ENCODE data around the gene OTUD7B.
"Not testable (repeated sequence)": the region's sequence is repeated elsewhere in the genome, so short reads cannot be mapped to it uniquely, and the experiment has no call there.

OTUD7B gene

DNA sequence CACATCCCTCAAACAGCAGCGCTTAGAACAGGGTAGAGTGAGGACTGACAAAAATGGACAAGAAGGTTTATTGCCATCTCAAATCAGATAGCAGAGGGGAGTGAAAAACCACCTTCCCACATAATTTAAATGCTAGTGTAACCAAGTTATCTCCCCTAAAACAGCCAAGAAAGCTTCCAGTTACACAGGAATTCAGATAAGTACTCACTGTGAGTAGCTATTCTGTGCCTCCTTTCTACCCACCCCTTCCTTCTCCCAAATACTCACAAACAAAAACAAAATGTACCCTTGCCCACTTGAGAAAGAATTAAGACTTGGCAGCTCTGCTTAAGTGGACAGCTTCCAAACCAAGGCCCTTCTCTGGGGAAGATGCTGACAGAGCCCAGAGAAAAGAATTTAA lies 9.1 kb downstream of the OTUD7B start:
- no peak for DNase-seq

DNA sequence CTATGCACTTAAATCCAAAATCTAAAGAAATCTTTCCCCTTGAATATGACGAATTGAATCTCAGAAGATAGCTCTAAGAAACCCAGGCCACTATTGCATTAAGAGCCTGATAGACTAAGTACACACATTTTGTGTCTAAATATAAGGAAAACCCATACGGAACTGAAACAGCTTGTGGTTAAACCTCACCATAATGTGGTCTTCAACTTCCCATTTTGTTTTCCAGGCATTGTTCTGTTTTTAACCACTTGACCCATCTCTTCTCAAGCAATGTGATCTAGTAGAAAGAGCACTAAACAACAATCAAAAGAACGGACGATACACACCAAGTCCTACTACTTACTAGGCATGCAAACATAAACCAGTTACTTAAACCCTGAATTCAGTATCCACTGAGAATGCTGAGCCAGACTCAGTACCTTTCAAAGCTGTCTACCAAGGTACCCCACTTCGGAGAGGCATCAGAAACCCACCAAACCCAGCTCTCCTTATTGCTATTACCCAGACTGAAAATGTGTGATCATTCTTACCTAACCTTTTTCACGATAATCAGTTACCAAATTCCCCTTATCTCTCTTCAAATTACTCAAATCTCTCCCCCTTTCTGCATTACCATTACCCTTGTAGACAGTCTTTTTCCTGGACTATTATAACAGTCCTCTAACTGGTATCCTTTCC lies 12.8 kb downstream of the OTUD7B start:
- DNase-seq, result no peak

DNA sequence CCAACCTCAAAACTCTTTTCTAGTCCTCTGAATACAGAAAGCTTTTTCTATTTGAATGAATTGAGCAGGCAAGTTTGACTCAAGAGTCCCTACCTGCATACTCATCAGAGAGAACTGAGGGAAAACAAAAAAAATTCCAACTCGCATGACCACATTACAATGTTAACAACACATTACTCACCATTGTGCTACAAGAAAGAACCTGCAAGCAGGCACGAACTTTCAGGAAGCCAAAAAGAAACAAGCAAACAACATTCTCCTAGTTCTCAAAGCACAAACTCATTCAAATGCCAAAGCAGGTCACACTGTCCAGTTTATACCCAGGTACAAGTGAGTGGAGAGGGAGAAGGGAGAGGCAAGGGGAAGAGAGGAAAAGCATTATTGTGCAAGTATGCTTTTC lies 14.6 kb downstream of the OTUD7B start:
- no peak for DNase-seq

DNA sequence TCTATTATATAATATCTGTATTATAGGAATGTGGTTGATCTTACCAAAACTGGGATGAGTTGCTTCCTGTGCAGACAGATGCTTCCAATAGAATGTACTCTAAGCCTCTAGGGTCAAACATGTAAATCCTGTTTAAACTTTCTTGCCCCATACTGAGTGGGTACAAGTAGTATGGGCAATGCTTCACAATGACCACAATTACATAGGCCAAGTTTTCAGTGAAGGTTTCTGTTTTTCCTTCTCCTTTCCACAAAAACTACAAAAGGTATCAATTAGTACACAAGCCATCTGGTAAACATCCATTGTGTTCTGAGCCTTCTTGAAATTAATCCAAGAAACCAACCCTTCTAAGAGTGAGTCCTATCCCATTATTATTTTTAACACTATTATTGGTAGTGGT lies 16.8 kb downstream of the OTUD7B start:
- no peak for DNase-seq

DNA sequence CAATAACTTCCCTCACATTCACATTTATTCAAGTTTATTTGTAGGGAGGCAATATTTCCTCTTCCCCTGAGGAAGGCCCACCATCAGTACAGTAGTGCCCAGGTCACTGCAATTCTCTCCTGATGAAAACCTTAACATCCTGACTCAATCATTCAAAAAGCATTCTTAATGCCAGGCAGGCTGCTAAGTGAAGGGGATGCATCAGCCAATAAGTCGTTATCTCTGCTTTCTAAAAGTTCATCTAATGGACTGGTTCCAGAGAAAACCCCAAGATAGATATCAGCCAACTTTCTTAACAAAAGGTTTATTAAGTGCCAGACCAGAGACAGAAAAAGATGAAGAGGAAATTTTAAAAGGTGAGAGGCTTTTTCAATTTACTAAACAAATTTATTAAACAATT lies 17.3 kb downstream of the OTUD7B start:
- no peak for DNase-seq

DNA sequence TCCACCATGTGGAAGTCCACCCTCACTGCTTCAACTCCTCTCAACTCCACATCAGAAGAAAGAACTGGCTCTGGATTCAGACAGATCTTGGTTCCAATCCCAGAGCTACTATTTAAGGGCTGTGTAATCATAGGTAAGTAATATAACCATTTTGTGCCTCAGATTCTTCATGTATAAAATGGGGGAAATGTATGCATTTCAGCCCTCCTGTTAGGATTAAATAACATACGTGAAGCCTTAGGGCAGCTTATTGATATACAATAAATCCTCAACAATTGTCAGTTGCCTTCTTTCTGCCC lies 23.3 kb downstream of the OTUD7B start:
- DNase-seq, result no peak

DNA sequence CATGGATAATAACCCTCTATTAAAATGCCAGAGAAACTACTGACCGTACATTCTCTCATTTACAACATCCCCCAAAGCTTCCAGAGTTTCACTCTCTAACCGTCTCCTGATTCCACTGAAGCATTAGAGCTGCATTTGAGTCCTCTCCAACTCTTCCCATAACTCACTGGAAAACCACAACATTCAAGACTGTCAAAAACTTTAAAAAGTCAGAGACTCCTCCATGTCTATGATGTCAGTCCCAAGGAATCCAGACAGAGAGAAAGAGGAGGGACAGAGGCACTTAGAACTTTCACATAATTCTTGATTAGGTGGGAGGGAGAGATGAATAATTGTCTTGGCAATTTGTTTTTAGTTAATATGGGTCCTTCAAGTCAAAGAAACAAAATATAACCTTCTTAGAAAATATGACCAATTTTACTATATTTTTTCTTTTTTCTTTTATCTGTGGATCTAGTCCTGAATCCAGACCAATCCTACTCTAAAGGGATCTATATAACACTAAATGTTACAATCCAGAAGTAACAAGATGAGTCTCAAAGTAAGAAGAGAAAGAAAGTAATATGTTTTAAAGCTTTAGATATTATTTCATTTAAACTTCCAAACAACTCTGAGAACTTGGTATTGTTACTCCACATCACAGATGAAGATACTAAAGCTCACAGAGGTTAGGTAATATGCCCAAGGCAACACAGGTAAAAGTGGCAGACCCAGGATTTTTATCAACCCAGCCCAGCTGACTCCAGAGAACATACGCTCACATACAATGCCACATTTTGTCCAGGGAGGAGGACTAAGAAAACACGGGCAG lies 23.8 kb downstream of the OTUD7B start:
- DNase-seq, result no peak

DNA sequence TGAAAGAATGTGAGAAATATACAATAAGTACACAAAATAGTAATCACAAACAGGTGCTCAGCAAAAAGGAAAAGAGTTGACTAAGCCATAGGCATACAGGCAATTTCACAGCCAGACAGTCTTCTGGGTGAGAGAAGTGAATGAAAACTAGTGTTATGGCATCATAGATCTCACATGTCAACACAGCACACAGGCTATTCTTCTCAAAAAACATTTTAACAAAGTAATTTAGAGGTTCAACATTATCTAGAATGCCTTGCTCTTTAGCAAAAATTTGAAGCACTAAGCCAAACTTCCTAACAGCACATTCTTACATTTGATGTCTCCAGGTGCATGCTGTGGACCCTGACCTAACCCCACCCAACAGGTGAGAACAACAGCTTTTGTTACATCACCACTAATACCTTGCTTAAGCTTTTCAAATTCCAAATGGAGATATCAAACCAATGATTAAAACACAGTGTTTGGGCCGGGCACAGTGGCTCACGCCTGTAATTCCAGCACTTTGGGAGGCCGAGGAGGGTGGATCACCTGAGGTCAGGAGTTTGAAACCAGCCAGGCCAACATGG lies 30.5 kb downstream of the OTUD7B start:
- DNase-seq, result no peak

DNA sequence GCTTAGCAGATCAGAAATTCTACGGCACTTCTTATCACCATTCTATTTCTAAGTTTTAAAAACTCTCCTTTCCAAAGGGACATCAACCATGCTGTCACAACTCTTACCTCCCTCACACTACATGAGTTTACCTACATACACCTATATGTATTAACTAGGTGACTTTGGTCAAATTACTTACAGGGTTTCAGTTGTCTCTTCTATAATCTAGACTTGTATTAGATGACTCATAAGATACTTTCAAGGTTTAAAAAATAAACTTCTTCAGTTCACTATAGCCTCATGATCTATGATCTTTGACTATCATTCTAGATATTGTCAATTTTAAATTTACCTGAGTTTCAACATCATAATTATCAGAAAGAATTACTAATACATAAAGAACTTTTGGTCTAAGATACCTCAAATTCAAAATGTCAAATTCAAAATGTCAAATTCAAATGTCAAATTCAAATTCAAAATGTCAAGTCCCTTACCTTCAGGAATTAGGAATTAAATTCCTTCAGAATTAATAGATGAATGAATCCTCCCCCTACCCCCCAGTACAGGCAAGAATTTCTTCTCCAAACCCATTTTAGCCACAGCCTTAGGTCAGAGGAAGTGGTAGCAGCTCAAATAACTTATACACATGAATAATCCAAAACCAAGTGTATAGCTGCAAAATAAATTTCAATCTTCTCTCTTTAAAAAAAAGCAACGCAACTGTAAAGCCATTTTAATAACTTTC lies 31.1 kb downstream of the OTUD7B start:
- DNase-seq, result no peak

DNA sequence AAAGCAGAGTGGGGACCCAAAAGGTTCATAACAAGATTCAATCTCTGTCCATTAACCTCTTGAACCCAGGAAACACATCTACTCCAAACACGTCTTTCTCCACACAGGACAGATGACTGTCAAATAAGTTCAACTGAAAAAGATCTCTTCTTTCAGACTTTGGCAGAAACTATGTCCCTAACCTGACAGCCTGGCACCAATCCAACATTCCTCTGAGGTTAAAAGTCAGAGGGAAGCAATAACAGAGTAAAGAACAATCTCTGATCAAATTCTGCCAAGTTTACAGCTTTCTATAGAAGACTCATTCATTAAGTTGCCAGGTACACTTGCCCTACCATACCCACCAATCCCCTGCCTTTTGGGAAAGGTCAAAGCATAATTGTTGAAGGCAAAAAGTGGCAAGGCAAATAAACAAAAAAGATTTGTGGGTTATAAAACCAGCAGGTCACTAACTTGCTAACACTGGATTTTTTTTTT lies 31.9 kb downstream of the OTUD7B start:
- no peak for DNase-seq

DNA sequence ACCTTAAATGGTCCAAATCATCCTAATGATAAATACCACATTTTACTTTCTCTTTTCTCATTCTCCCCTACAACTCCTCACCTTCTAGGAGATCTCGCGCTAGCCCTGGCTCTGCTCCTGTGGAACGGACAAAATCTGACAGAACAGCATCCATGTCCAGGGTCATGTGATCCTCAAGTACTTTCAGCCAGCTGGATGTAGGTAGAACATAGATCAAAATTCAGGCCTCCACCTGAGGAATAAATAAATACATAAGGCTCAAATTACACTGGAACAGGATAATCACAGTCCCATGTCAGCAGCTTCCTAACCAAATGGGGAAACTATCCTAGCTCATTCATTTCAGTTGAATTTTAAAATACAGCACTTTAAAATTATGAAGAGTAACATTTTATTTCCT lies 33.2 kb downstream of the OTUD7B start:
- DNase-seq, result peak; percentile 5

DNA sequence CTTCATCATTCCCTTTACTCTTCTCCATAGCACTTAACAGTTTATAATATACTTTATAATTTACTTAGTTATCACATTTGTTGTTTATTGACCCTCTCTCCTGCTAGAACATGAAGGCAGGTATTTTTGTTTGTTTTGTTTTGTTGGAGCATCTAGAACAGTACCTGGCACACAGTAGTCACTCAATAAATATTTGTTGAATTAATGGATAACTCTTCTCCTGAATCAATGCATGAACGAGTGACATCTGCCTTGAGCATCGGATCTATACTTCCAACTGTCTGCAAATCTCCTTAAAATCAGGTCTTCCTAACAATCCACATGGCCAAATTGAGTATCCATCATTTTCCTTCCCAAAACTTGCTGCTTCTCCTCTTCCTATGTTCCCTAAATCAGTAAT lies 38.0 kb downstream of the OTUD7B start:
- DNase-seq, result no peak

DNA sequence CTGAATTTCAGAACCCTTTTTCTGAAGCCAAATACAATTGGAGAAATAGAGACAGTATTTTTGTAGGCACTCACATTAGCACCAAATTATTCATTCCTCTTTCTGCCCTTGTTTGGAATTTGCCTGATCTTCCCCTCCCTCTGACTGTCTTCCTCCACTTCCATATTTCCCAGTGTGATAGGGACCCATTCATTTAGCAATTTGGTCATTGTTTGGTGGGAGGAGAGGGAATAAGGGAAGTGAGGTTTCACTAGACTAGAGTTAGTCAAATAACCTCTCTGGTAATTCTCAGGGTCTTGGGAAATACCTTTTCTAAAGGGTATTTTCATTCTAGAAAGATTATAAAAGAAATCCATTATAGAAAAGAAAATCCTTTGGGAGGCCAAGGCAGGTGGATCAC lies 42.9 kb downstream of the OTUD7B start:
- DNase-seq, result no peak

DNA sequence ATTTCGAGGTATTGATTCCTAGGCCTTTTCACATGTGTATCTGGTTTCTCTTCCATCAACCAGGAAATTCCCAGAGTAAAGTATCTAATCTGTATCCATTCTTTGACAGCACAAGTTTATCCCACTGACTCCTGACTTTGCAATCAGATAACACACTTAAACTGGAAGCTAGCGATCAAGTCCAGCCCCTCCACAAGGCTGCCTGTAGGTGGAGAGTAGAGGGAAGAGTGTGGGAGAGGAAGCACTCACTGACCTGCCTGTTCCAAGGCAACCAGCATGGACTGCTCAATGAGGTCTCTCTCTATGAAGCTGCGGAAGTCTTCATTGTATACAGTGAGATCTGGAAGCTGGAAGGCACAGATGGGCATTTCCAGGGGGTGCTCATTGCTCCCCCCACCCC lies 43.5 kb downstream of the OTUD7B start:
- no peak for DNase-seq

DNA sequence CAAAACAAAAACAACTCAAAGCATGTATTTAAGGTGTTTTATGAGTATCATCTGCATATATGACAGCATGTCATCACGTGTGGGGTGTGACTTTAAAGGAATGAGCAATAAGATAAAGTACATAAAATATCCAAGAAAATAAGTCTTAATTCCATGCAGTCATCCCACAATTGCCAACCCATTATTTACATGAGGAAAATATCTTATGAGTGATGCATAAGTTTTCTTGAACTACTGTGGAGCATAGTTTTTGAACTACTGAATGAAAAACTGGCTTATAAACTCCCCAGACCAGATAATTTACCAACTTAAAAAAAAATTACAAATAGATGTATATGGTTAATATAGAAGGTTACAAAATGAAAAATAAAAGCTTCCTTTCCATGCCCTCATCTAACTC lies 44.1 kb downstream of the OTUD7B start:
- no peak for DNase-seq

DNA sequence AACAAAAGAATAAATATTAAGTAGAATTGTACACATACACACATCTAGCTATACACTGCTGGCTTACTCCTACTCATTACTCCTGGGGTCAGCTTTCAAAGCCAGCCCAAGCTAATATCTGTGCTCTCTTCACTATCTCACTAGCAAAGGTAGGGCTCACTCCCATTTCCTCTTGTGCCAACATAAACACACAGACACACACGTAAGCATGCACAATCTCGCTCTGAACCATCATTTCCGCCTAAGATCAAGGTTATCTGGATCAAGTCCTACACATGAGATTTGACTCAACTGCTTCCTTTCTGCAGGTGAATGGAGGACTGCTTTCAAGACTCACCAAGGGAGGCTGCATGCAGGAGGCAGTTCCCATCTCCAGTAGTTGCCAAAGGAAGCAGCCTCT lies 45.1 kb downstream of the OTUD7B start:
- DNase-seq, result no peak

DNA sequence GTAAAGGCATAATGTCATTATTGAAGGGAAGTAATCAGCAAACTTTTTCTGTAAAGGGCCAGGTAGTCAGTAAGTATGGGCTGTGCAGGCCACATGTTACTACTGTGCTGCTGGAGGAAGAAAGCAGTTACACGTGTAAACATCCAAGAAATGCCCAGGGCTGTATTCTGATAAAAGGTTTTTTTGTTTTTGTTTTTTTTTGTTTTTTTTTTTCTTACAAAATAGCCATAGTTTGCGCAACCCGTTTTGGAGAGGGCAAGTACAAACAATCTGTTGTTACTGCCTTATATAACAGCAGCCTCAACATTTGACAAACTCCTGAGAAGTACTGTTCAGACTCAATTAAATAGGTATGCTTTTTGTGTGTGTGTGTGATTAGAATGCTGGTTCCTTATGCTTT lies 47.2 kb downstream of the OTUD7B start:
- no peak for DNase-seq

DNA sequence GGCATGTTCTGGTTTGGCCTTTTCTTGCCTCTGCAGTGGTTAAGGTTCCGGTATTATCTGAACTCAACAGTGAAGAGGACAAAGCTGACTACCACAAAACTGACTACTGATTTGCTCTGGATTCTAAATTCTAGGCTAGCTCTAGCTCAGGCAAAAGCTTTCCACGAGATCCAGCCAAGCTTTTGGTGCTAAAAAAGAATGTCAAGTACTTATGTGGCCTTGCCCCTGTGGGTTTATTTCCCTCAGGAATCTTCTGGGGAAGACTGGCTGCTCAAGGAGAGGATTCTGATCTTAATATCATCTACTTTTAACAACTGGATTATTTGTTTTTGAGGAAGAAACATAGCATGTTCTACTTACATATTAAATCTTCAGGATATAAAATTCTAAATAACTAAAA lies 47.8 kb downstream of the OTUD7B start:
- DNase-seq, result no peak

DNA sequence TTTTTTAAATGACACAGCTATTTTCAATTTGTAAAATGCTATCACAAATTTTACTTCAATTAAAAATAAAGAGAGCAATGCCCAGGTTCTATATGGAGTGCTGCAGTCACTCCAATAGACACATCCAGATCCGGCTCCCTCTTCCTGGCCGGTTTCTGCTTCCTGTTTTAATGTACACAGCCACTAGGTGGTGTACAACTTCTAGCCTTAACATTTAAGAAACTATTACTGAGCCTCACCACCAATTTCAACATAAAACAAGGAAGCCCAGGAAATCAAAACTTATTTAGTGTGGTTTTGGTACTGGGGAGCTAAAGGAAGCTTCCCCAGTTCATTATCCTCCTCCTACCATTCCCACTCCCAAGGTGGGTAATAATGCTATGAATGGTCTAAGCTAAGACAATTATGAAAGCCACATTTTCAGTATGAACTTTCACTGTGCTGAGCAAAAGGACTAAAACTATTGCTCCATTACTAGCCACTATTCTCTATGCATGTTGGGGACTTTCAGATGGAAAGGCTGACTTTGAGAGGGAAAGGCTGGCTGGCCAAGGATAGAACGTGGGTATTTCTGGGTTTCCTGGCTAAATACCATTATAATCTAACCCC lies 48.4 kb downstream of the OTUD7B start:
- DNase-seq, result peak; percentile 46

DNA sequence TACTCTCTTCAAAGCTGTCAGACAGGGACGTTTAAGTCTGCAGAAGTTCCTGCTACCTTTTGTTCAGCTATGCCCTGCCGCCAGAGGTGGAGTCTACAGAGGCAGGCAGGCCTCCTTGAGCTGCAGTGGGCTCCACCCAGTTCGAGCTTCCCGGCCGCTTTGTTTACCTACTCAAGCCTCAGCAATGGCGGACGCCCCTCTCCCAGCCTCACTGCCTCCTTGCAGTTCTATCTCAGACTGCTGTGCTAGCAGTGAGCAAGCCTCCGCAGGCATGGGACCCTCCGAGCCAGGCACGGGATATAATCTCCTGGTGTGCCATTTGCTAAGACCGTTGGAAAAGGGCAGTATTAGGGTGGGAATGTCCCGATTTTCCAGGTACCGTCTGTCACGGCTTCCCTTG lies 53.0 kb downstream of the OTUD7B start:
- not testable (repeated sequence) for DNase-seq

DNA sequence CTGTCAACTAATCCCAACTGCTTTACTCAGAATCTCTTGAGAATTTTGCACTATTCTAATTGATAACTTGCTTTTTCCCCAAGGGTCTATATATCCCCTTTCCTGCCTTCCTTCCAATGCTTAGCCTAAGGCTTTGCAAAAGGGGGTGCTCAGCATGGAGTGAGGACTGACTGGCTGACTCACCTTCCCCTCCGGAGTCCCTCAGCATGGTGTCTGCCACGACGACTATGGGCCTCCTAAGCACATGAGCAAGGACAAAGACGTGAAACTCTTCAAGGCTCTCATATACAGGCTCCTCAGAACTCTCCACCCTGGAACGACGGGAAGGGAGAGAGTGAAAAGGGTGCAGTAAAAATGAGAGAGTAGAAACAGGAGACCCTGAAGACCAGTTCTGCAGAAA lies 60.6 kb downstream of the OTUD7B start:
- no peak for DNase-seq

DNA sequence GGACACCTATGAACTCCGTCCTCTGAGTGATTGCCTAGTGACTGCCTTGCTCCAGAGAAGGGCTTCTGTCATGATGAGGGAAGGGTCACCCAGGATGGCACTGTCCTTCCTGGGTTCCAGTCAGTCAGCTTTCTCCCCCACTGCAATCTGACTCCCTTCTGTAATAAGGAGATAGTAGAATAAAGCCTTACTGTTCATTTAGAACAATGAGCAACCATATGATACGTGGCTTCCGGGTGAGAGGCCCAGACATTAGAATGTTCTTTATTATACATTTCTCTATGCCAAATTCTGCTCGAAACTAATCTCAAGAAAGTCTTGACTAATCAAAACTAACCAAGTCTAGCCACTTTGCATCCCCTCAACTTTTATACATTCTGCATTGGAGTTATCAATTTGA lies 65.3 kb downstream of the OTUD7B start:
- DNase-seq, result no peak

DNA sequence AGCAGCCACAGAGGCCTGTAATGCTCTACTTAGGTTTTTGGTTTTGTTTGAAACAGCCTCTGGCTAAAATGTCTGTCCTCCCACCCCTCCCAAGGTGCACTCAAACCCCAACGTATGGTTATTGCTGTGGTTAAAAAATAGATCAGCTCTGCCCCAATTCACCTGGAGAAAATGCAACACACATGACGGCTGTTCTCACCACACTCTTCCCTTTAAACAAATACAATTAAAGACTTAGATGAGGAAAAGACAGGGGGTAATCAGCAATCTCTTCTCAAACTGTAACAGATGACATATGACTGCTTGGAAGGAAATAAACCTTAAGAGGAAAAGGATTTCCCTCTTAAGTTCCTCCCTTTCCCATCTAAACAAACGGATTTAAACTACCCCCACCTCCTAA lies 67.6 kb downstream of the OTUD7B start:
- no peak for DNase-seq
